Hepatocyte (in vitro differentiated cells): ENCODE measurements around the gene NHEJ1. TPM values are rescaled to one million over a fixed set of nuclear protein-coding genes. Genes with fewer than 3 reads are reported as not detected.
A peak's percentile ranks its signal among the peaks of the same experiment; 100 is the strongest.

Experiments used
- DNase-seq: peaks from one replicate; pipeline ENCODE4 v3.0.0-alpha.2; 2016; ENCODE audit warnings: low spot score
- H2AFZ ChIP-seq: fragments of 200-600 bp; sonication (generic); 2 replicates; pipeline ENCODE4 v1.6.0; 2016; ENCODE audit warnings: antibody characterized with exemption, mild to moderate bottlenecking
- H3K27ac ChIP-seq: fragments of 200-600 bp; sonication (generic); 2 replicates; pipeline ENCODE4 v1.5.1; 2016; ENCODE audit warnings: mild to moderate bottlenecking
- H3K27me3 ChIP-seq: fragments of 200-600 bp; sonication (generic); 2 replicates; pipeline ENCODE4 v1.6.1; 2016
- H3K36me3 ChIP-seq: fragments of 200-600 bp; sonication (generic); replicated peaks from 2 replicates; pipeline ENCODE4 v1.5.1; 2016; ENCODE audit warnings: low read depth; ENCODE audit not compliant: insufficient read depth
- H3K4me1 ChIP-seq: fragments of 200-600 bp; sonication (generic); 2 replicates; pipeline ENCODE4 v1.5.1; 2016; ENCODE audit warnings: mild to moderate bottlenecking, moderate library complexity; ENCODE audit not compliant: insufficient read depth
- H3K4me2 ChIP-seq: fragments of 200-600 bp; sonication (generic); 2 replicates; pipeline ENCODE4 v1.6.0; 2016
- H3K4me3 ChIP-seq: fragments of 200-600 bp; sonication (generic); 2 replicates; pipeline ENCODE4 v1.5.1; 2016; ENCODE audit warnings: mild to moderate bottlenecking
- H3K79me2 ChIP-seq: fragments of 200-600 bp; sonication (generic); 2 replicates; pipeline ENCODE4 v1.6.0; 2017; ENCODE audit warnings: mild to moderate bottlenecking
- H3K9me2 ChIP-seq: fragments of 200-600 bp; sonication (generic); replicated peaks from 2 replicates; pipeline ENCODE4 v1.6.0; 2017; ENCODE audit warnings: mild to moderate bottlenecking; ENCODE audit not compliant: insufficient read depth
- H3K9me3 ChIP-seq: fragments of 200-600 bp; sonication (generic); 2 replicates; pipeline ENCODE4 v1.5.1; 2016; ENCODE audit warnings: low read depth, mild to moderate bottlenecking
- H4K20me1 ChIP-seq: fragments of 200-600 bp; sonication (generic); 2 replicates; pipeline ENCODE4 v1.6.0; 2016; ENCODE audit warnings: mild to moderate bottlenecking; ENCODE audit not compliant: insufficient read depth, poor library complexity, severe bottlenecking
- EZH2 ChIP-seq: fragments of 200-600 bp; sonication (generic); IDR thresholded peaks from 2 replicates; pipeline ENCODE4 v1.6.1; 2016; ENCODE audit warnings: antibody characterized with exemption, mild to moderate bottlenecking, borderline replicate concordance
- EZH2phosphoT487 ChIP-seq: fragments of 200-600 bp; sonication (generic); IDR thresholded peaks from one replicate; pipeline ENCODE4 v1.6.1; 2018; ENCODE audit warnings: antibody characterized with exemption, mild to moderate bottlenecking, low read depth, moderate library complexity; ENCODE audit not compliant: unreplicated experiment, severe bottlenecking
- WGBS: methylation state at CpG from one replicate; pipeline ENCODE4 v1.1.6; 2016; ENCODE audit warnings: low lambda C conversion rate; ENCODE audit errors: missing lambda C conversion rate; 5-methylcytosine and 5-hydroxymethylcytosine counted together
- polyA plus RNA-seq: library from polyadenylated mRNA; unstranded; fragments of >200 nt; fragmentation: Nextera tagmentation; extraction: Ambion mirVana; gene quantifications from 2 replicates; pipeline ENCODE4 v1.2.1, GENCODE V29; 2016
- total RNA-seq: library from RNA; depleted of rRNA; stranded (reverse); fragments of >200 nt; gene quantifications from 2 replicates; pipeline ENCODE4 v1.2.3, GENCODE V29; 2014
- TF ChIP-seq, protein P1 (sequence below): fragments of 200-600 bp; sonication (generic); IDR thresholded peaks from 2 replicates; pipeline ENCODE4 v1.5.1; 2016; ENCODE audit warnings: antibody characterized with exemption, mild to moderate bottlenecking; ENCODE audit not compliant: poor library complexity

The NHEJ1 gene
- total and polyA plus RNA-seq, 2 experiments from 2014 or later: 18.1 to 28.2 TPM

DNA sequence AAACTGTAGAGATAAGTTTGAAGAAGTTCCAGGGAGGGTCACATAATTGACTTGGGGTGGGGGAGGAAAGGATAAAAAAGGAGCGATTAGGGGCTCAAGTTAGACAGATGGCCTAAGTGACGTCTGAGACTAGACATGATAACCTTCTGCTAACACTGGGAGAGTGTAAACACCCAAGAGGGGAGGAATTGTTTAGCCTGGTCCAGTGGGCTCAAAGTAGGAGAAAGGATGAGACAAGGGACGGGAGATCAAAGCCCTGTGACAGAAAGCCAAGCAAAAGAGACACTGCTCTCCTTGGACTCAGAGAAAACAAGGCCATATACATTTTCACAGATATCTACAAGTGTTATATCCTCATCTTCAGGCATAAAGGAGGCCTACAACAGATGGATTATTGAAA lies 54.4 kb downstream of the NHEJ1 start:
- Histone ChIP-seq H3K4me1 (peaks cover 16% of the 10 kb centered on the region), H3K27ac (no peak overlapping the region), H3K79me2 (peaks cover 21% of the 10 kb centered on the region), H2AFZ (no peak overlapping the region), H3K4me2 (no peak overlapping the region), H4K20me1 (no peaks in the 10 kb centered on the region), H3K27me3 (no peaks in the 10 kb centered on the region), H3K9me3 (no peaks in the 10 kb centered on the region), H3K9me2 (no peaks in the 10 kb centered on the region), H3K4me3 (no peak overlapping the region), H3K36me3 (no peaks in the 10 kb centered on the region)
- TF ChIP-seq, protein P1, sequence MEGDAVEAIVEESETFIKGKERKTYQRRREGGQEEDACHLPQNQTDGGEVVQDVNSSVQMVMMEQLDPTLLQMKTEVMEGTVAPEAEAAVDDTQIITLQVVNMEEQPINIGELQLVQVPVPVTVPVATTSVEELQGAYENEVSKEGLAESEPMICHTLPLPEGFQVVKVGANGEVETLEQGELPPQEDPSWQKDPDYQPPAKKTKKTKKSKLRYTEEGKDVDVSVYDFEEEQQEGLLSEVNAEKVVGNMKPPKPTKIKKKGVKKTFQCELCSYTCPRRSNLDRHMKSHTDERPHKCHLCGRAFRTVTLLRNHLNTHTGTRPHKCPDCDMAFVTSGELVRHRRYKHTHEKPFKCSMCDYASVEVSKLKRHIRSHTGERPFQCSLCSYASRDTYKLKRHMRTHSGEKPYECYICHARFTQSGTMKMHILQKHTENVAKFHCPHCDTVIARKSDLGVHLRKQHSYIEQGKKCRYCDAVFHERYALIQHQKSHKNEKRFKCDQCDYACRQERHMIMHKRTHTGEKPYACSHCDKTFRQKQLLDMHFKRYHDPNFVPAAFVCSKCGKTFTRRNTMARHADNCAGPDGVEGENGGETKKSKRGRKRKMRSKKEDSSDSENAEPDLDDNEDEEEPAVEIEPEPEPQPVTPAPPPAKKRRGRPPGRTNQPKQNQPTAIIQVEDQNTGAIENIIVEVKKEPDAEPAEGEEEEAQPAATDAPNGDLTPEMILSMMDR: no peak
- no peak for DNase-seq
- WGBS: 69% methylated on average over 3 of the region's 3 CpGs

- H3K36me3 ChIP-seq: no peaks in the 10 kb centered on the region
- H3K27ac ChIP-seq: no peak overlapping the region
- WGBS: 71% methylated on average over 4 of the region's 4 CpGs
- no peak for TF ChIP-seq EZH2phosphoT487
- TF ChIP-seq, protein P1: peak; percentile 42
- TF ChIP-seq EZH2: no peak
- no peaks in the 10 kb centered on the region for H4K20me1 ChIP-seq
- H3K9me2 ChIP-seq: no peaks in the 10 kb centered on the region
- no peak overlapping the region for H2AFZ ChIP-seq
- no peak for DNase-seq
- no peak overlapping the region for H3K4me2 ChIP-seq
- peaks cover 5% of the 10 kb centered on the region for H3K4me1 ChIP-seq
- H3K79me2 ChIP-seq: peaks cover 19% of the 10 kb centered on the region
- H3K27me3 ChIP-seq: no peaks in the 10 kb centered on the region
- no peak overlapping the region for H3K4me3 ChIP-seq
- no peaks in the 10 kb centered on the region for H3K9me3 ChIP-seq
Observed at GRCh38 chr2:219104107-219105035, 56.2 kb downstream of the NHEJ1 start.

- Histone ChIP-seq H4K20me1 (no peaks in the 10 kb centered on the region), H3K4me1 (no peaks in the 10 kb centered on the region), H3K79me2 (peaks cover 10% of the 10 kb centered on the region), H3K4me3 (no peak overlapping the region), H2AFZ (no peak overlapping the region), H3K4me2 (no peak overlapping the region), H3K36me3 (no peaks in the 10 kb centered on the region), H3K9me3 (no peaks in the 10 kb centered on the region), H3K27me3 (no peaks in the 10 kb centered on the region), H3K9me2 (no peaks in the 10 kb centered on the region), H3K27ac (no peak overlapping the region)
- TF ChIP-seq EZH2phosphoT487: no peak
- no peak for TF ChIP-seq EZH2
- TF ChIP-seq, protein P1: no peak
- 95% methylated on average over 1 of the region's 1 CpG for WGBS
- no peak for DNase-seq
Observed at GRCh38 chr2:219099329-219099728, 61.3 kb downstream of the NHEJ1 start.
